GM12873 (cell line): ENCODE data around the gene IMPDH2.
A peak's percentile ranks its signal among the peaks of the same experiment; 100 is the strongest.

Source experiments
- CTCF ChIP-seq: IDR thresholded peaks from 2 replicates; pipeline ENCODE4 v1.5.1; 2012; ENCODE audit warnings: low read depth, mild to moderate bottlenecking, moderate library complexity, low read length, control low read depth; ENCODE audit not compliant: insufficient read depth; ENCODE audit errors: missing control alignments

IMPDH2 gene

DNA sequence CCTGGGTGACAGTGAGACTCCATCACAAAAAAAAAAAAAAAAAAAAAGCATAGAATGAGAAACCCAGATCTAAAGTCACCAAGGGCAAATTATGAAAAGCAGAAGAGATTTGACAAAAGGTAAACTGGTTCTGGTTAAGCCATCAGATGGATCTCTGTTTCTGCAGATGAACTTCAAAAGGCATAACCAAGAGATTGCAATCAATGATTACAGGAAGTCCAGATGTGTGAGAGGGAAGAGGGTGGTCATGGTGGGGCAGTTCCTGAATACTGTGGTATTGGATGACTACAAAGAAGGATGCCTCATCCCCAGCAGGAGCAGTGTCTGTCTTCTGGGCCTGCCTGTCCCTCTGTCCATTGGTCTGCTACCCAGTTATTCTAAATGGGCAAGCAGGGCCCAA, 35.4 kb downstream of the IMPDH2 start:
- TF ChIP-seq CTCF, result no peak

DNA sequence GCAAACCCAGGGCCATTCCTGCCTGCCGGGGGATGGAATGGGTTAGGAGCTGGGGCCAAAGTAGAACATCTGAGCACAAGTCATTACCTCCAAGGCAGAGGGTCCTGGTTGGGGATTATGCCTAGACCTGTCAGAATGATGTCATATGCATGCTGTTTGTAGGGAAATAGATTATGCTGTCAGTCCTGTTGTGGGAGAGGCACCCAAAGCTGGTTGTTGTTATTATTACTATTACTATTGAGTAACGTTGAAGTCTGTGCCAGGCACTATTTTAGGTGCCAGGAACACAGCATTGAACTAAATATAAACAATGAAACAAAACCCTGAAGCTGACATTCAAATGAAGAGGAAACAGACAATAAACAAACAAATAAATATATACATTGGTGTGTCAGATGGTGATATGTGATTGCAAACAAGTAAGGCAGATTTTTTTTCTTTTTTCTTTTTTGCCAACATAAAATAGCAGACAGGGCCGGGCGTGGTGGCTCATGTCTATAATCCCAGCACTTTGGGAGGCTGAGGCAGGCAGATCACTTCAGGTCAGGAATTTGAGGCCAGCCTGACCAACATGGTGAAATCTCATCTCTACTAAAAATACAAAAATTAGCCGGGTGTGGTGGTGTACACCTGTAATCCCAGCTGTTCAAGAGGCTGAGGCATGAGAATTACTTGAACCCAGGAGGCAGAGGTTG, 37.2 kb downstream of the IMPDH2 start:
- TF ChIP-seq CTCF, result no peak

- TF ChIP-seq CTCF, result no peak
Measured at GRCh38 chr3:48990636-48991469, 38.3 kb downstream of the IMPDH2 start.

- peak; percentile 30 for TF ChIP-seq CTCF
Measured at GRCh38 chr3:48989796-48990635, 39.2 kb downstream of the IMPDH2 start, which contains the start of gene P4HTM. P4HTM (plus strand) TSS chr3:48990241; CDS start chr3:48990257, 16 bp downstream.

GRCh38 chr3:48989126-48989795, 39.9 kb downstream of the IMPDH2 start:
- no peak for TF ChIP-seq CTCF

GRCh38 chr3:48985831-48986376, 43.3 kb downstream of the IMPDH2 start:
- no peak for TF ChIP-seq CTCF
